GM19372 (cell line): ENCODE measurements around the gene ING5.
"Not testable (repeated sequence)": the region's sequence is repeated elsewhere in the genome, so short reads cannot be mapped to it uniquely, and the experiment has no call there.

Source experiments
- ATAC-seq: cut with Tn5 transposase; IDR thresholded peaks from one replicate; pipeline ENCODE4 v1.9.1; 2021; ENCODE audit warnings: mild to moderate bottlenecking, low read depth, moderate library complexity; ENCODE audit not compliant: unreplicated experiment

Gene ING5

DNA sequence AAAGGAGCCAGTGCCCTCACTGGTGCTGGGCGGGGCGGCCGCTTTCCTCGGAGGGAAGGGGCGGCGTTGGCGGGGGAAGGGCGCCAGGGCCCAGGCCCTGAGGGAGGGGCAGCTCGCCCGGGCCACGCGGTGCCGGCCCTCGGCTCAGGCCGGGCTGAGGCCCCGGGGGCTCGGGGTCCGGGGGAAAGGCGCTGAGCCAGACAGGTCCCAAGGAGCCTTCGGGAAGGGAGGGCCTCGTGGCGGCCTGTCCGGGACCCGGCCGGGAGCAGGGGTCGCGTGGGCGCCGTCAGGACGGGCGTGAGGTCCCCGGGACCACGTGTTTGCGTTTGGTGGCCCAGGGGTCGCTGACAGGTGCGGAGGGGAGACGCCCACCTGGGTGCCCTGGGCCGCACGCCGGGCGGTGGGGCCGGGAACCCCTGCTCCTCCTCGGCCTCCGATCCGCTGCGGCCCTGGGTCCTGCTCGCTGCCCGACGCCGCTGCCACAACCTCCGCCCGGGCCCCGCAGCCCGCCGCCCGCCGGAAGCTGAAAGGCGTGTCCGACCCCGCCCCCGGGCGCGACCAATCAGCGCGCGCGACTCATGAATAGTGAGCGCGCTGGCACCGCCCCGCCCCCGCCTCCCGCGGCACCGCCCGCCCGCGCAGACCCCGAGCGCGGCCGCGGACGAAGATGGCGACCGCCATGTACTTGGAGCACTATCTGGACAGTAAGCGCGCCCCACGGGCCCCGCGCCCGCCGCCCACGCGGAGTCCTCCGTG, at the start of gene ING5:
Gene ING5 (plus strand): TSS at position 641 of the 756 bp plus-strand sequence. CDS start 27 bp downstream, at position 668.
- peak; percentile 48 for ATAC-seq

DNA sequence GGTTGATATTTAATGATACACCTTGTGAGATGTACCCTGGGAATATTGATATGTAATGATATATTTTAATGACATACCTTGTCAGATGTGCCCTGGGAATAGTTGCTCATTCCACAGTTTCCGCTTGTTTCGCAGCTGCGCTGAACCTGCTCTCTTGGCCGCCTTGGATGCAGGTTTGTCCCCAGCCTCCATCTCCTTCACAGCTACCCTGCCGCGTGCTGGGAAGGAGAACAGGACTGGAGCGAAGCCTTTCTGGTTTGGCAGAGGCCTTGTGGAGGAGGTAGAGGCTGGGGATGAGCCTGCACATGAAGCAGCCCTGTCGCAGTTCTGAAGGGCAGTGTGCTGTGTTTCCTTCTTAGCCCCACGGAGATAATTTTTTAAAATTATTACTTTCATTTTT, 49.7 kb upstream of the ING5 start:
- ATAC-seq = no peak

DNA sequence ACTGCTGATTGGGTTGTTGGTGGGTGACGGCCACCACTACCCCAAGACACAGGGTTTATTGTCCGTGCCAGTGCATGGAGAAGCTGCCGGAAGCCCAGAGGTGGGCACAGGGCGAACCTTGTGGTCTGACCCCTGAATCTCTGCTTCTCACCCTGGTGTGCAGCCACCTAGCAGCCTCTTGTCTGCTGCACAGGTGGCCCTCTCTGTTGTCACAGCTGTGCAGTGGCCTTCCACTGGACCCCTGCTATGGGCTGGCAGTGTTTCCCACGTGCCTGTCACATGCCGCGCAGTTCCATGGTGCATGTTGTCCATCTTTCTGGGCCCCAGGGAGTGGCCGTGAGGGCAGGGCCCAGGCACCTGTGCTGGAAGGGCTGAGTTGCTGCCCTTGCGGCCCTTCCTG, 49.1 kb upstream of the ING5 start:
- no peak for ATAC-seq

DNA sequence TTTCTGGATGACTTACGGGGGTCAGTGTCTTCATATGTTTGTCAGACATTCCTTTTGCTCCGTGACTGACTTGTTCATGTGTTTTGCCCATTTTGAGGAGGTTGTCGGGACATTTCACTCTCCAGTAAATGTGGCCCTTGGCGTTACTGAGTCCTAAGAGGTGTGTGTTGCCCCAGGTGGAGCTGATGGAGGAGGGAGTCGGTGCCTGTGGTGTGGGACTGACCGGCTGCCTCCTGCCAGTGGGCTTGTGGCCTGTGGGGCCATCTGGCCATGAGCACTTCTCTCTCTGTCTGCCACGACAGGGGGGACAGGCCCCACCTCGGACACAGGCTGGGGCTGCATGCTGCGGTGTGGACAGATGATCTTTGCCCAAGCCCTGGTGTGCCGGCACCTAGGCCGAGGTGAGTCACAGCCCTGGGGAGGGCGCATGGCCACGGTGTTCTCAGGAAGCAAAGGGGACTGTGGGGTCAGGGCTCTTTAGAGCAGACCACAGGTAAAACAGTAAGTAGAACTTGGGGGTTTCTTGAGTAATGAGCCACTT, 48.6 kb upstream of the ING5 start:
- no peak for ATAC-seq

DNA sequence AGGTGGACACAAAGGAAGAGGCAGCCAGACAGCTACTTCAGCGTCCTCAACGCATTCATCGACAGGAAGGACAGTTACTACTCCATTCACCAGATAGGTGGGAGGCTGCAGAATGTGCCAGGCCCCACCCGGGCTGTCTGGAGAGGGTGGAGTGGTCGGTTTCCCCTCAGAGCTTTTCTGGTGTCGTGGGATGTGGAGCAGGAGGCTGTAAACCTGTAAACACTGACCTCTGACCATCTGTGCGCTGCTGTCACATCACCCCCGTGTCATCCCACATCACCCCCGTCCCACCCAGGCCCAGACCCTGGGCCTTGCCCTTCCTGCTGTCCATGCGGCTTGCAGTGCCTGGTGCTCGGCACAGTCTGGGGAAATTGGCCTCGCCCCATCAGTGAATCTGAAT, 47.3 kb upstream of the ING5 start:
- no peak for ATAC-seq

DNA sequence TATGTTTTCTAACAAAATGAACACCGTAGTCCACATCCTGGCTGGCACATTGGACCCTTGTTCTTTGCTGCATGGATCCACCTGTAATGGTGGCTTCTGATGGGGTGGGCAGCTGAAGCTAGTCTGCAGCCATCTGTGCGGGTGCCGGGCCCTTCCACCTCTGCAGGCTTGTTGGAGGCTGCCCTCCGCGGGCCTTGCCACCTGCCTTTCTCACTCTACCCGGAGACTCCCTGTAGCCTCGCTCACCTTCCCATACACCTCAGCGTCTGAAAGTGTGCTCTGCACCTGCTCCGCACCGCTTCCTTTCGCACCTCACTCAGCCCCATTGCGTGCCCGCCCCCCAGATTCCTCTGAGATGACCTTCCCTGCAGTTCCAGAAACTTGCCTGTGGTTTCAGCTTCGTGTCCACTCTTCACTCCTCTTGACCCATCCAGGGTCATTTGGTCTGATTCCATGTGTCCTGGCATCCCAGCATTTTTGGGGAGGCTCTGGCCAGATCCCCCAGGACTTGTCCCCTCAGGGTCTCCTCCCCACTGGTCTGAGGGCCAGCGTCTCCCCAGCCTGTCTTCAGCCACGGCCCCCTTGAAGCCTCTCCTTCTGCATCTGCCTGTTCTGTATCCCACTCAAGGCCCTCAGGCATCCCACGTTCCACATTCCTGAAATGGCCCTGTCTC, 46.2 kb upstream of the ING5 start:
- ATAC-seq = no peak

DNA sequence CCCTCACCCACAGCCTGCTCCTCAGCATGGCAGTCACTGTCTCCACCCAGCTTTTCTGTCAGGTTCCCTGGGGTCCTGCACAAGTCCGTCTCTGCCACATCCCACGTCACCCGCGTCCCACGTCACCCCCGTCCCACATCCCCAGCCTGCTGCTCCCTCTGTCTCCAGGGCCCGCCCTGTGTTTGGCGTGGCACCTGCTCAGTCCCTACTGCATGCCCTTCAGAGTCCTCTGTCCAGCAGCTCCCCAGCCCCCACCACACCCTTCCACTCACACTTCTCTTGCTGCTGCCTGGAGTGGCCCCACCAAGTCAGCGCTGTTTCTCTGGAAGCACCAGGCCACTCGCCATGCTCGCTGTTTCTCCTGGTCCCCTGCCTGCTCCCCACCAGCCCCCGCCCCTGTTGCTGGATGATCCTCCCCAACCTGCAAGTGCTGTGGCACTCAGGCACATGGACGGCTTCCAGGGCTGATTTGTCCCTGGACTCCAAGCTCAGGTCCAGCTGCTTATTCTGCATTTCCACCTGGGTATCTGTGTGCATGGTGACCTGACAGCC, 45.6 kb upstream of the ING5 start:
- no peak for ATAC-seq

DNA sequence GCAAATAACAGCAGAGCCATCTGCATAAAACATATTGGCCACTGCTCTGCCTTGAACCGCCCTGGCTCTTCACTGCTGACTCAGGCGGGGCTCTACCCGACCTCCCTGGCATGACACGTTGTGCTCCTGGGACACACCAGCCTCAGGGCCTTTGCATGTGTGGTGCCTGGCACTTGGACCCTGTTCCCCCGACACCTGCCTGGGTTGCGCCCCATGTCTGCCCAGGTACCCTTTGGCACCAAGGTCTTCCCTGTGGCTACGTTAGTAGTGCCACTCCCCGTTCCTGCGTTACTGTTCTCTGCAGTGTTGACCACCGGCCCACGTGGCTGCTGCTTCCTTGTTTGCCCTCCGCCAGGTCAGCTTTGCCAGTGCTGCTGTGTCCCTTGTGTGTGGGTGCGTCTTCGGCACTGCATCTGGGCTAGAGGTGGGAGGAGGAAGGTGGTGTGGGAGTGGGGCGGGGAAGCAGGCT, 44.0 kb upstream of the ING5 start:
- no peak for ATAC-seq

DNA sequence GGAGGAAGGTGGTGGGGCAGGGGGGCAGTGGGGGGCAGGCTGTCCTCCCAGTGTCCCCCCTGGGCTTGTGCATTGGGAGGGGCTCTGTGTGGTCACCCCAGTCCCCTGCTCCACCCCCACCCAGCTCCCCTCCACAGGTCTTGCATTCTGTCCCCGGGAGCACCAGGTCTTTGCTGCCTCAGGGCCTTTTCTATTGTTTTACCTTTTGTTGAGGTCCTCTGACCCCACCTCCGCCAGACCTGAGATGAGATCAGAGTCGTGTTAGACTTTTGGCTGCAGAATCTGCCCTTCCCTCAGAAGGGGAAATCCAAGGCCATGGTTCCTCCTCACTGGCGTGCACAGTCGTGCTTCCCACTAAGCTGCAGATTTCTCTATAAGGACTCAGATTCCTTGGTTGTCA, 43.5 kb upstream of the ING5 start:
- ATAC-seq = no peak

DNA sequence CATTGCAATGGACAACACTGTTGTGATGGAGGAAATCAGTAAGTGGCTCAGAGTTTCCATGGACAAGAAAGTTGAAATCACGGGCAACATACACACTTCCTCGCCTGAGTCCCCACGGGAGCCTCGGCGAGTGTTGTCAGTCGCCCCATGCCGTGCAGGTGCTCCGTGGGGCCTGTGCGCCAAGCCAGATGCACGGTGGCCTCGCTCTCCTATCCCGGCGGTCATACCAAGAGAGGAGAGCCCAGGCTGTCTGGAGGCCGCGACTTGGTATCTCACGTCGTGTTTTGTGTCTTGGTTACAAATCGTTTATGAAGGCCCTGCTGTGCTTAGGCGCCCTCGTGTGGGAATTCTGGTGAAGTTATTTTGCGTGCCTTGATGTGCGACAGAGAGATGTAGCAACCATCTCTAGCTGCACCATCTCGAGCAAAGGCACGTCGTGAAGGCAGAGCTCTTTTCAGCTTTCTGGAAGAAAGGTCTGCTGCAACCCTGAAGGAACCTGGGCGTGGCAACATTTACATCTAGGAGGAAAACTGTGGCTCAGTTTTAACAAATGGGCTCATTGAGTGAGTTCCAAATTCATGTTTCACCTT, 42.6 kb upstream of the ING5 start:
- ATAC-seq = no peak

DNA sequence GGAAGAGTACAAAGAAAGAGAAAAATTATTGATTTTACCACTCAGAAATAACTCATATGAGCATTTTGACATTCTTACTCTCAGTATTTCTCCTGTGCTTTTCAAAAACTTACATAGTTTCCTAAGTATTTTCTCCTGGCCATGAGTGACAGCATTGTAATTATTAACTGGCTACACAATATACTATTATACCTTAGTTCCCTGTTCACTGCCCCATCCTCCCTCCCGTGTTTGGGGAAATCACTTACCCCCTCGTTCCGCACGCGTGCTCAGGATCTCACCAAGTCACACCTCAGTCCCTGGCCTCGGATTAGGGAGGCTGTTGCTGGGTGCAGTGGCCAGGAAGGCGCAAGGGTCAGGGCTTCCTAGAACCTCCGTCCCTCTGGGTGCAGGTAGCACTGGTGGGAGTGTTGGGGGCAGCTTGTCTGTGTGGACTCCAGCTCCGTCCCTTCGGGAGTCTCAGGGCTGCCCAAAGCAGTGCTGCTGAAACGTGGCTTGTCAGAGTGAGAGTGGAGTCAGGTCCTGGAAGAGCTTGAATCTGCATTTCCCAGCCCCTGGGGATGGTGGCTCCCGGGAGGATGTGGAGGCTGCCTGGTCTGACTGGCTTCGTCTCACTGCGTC, 41.1 kb upstream of the ING5 start:
- ATAC-seq = no peak

DNA sequence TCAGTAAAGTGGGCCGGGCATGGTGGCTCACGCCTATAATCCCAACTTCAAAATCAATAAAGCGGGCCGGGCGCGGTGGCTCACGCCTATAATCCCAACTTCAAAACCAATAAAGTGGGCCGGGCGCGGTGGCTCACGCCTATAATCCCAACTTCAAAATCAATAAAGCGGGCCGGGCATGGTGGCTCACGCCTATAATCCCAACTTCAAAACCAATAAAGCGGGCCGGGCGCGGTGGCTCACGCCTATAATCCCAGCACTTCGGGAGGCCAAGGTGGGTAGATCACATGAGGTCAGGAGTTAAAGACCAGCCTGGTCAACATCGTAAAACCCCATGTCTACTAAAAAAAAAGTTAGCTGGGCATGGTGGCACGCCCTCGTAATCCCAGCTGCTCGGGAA, 39.1 kb upstream of the ING5 start:
- not testable (repeated sequence) for ATAC-seq

DNA sequence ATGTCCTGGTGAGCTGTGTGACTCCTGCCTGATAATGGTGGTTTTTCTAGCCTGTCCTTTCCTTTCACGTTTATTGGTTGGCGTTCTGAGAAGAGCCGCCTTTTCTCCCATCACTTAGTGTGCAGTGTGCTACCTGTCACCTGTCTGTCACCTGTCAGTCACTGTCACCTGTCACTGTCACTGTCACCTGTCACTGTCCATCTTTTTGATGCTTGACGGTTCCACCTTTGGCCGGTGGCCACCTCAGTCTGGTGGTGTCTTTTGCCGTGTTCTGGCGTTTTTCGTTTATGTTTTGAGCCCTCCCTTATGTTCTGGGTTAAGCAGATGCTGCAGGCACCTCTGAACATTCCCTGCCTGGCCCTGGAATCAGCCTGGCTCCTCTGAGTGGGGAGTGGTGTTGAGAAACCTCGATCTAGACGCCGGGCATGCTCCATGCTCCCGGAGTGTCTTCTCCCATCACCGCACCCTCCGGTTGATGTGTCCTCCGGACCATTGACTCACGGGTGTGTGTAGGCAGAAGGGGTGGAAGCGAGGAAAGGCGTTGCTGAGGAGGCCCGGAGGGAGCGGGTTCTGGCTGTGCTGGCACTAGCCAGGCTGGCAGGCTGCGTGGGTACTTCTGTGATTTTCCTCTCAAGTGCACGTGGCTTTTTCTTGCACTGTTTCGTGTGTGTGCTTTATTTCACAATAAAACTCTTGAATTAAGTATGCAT, 36.0 kb upstream of the ING5 start:
- ATAC-seq = no peak

DNA sequence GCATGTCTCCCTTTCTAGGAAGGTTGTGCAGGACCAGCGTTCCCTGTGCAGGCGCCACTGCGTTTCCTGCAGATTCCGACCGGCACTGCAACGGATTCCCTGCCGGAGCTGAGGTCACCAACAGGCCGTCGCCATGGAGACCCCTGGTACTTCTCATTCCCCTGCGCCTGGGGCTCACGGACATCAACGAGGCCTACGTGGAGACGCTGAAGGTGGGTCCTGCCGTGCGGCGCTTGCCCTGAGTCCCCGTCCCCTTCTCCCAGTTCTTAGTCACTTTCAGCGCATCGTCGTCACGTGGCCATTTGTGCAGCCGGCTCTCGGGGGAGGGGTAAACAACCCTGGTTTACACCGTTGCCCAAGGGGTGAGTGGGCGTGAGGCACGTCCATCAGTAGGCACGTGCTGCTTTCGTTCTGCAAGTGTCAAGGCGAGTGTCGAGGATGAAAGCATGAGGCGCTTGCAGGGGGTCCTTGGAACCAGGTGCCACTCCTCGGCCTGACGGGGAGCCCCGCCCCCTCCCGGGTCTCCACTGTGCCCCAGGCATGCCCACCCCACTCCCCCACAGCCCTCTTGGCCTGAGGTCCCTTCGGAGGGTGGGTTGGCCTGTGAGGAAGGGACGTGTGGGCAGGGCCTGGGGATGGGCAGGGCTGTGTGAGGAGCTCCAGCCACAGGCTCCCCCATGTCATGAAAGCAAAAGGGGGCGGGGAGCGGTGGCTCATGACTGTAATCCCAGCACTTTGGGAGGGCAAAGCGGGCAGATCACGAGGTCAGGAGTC, 35.0 kb upstream of the ING5 start:
- ATAC-seq = no peak

DNA sequence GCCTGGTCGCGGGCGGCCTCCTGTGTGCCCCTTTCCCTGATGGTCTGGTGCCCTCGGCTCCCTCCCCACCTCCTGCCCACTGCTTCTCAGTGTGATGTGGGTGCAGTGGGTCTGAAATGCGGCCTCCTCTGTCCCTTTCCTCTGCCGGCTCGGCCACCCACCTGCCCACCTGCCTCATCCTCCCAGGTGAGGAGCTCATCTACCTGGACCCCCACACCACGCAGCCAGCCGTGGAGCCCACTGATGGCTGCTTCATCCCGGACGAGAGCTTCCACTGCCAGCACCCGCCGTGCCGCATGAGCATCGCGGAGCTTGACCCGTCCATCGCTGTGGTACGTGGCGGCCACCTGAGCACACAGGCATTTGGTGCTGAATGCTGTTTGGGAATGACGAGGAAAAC, 33.5 kb upstream of the ING5 start:
- no peak for ATAC-seq

DNA sequence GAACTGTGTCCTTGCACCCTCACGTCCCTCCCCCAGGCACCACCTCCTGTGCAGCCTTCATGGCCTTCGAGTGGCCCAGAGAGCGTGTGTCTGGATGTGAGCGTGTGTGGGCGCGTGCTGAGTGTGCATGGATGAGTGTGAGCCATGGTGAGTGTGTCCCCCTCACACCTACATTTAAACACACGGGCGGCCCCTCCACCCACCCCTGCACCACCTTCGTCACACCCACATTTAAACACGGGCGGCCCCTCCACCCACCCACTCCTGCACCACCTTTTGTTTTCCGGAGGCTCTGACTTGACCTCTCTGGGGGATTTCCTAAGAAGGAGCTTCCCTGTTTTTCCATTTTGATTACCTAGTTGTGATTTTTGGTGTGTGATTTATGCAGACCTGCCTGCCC, 33.0 kb upstream of the ING5 start:
- ATAC-seq = no peak

DNA sequence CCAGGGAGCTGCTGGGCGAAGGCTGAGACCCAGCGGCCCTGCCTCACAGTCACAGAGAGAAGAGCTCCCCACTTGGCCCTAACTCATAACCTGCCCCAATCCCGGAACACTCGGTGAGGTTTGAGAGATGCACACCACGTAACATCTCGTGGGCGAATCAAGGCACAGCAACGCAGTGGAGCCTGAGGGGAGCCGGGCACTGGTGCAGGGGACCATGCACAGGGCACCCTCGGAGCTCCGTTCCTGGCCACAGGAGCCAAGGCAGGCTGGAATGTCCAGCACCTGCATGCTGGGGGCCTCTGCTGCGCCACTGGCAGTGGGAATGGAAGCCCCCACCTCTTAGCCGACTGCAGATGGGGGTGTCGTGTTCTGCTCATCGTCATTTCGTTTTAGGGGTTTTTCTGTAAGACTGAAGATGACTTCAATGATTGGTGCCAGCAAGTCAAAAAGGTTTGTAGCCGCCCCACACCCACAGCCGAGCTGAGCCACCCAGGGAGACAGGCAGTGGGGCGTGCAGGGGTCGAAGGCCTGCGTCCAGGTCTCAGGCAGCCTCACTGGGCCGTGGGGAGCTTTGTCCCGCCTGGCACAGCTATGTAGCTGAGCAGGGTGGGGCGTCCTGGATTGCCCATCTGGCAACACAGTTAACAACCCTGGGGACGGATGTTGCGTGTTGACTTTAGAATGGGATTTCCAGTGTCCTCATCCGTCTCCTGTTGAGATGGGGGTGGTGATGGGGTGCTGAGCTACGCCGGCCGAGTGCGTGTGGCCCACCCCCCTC, 31.3 kb upstream of the ING5 start:
- ATAC-seq = no peak

DNA sequence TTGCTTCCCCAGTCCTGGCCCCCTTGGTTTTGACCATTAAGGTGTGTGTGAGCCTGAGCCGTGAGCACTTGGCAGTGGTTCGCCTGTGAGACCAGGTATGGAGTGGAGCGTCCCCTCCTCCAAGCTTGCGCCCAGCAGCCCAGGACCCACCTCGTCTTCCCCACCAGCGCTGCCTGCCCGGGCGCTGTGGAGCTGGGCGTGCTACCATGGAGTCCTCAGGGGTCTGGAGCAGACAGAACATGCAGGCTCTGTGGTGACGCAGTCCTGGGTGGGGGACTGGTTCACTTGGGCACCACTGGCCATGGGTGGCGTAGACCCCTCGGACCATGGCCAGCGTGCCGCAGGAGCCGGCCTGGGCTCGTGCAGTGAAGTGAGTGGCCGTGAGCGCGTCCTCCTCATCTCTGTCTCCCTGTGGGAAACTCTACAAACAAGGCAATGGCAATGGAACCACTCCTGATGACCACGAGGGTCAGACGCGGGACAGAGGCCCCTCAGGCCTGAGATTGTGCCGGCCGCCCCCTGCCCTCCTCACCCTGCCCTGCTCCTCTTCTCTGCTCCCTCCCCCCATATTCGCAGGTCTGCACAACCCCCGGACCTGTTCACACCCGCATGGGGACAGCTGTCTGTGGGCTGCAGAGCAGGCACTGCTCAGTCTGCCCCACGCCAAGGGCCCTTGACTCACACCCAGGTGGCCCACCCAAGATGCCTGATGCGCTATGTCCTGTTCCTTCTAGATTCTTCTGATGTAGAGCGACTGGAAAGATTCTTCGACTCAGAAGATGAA, 30.2 kb upstream of the ING5 start:
- ATAC-seq = no peak
